ENCODE results near the gene RIMBP3C.

RIMBP3C gene

DNA sequence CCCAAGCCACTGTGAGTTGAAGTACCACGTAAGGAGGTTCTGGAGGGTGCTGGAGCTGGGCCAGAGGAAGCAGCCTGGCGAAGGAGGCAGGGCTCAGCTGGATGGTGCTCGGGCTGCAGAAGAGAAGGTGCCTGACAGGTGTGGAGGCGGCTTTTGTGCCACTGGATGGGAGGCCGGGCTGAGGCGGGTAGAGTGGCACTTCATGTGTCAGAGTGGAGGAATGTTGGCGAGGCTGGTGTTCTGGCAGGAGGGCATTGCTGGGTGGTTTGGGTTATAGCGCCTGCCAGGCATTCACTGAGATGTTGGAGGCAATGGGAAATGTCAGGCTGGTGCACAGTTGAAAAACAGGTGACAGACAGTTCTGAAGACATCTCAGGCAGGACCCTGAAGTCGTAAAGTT is 40.4 kb upstream of the RIMBP3C start:
- Histone ChIP-seq H4K12ac (ENCODE audit: low read depth, low read length) (no peak overlapping the region), H4K8ac (ENCODE audit: low read depth, low read length) (no peak overlapping the region), H2BK12ac (ENCODE audit: low read length) (no peak overlapping the region), H3K4ac (ENCODE audit: low read depth, low read length) (peak overlapping the region; percentile 66), H3K36me3 (ENCODE audit: control insufficient read depth in 1 of 2, insufficient read depth in 2 of 2, low read length in 2 of 2) (peaks cover 34 to 43% of the 10 kb centered on the region in 2 experiments), H3K79me1 (ENCODE audit: low read length) (no peaks in the 10 kb centered on the region), H3K4me2 (ENCODE audit: low read length) (no peak overlapping the region), H3K9me3 (ENCODE audit: insufficient read depth, low read depth, low read length) (peaks cover 1% of the 10 kb centered on the region), H3K4me1 (ENCODE audit: control insufficient read depth in 1 of 2, insufficient read depth in 2 of 2, low read length in 2 of 2) (peaks cover 4 to 5% of the 10 kb centered on the region in 2 experiments), H3K4me3 (ENCODE audit: low read depth, low read length) (no peak overlapping the region), H3K23ac (ENCODE audit: low read length) (no peak overlapping the region), H3K27ac (ENCODE audit: low read depth, low read length) (no peak overlapping the region), H2AK5ac (ENCODE audit: low read length) (no peak overlapping the region), H4K91ac (ENCODE audit: low read depth, low read length) (no peak overlapping the region), H2BK5ac (ENCODE audit: low read depth, low read length, poor library complexity) (no peak overlapping the region), H2BK120ac (ENCODE audit: insufficient read depth, low read length, poor library complexity) (no peak overlapping the region), H3K18ac (ENCODE audit: low read length) (no peak overlapping the region), H2AFZ (ENCODE audit: insufficient read depth, low read length, poor library complexity) (no peak overlapping the region), H3K79me2 (ENCODE audit: control insufficient read depth, insufficient read depth, low read length, poor library complexity) (peaks cover 21% of the 10 kb centered on the region), H3K27me3 (ENCODE audit: insufficient read depth, low read length) (no peaks in the 10 kb centered on the region), H3K14ac (ENCODE audit: low read length) (no peak overlapping the region), H3K9ac (ENCODE audit: low read length) (no peak overlapping the region)
- DNase-seq = no peak
- WGBS (ENCODE audit: extremely low coverage, insufficient coverage, insufficient read length) = no CpG with 5 or more reads among the region's 9 CpGs

DNA sequence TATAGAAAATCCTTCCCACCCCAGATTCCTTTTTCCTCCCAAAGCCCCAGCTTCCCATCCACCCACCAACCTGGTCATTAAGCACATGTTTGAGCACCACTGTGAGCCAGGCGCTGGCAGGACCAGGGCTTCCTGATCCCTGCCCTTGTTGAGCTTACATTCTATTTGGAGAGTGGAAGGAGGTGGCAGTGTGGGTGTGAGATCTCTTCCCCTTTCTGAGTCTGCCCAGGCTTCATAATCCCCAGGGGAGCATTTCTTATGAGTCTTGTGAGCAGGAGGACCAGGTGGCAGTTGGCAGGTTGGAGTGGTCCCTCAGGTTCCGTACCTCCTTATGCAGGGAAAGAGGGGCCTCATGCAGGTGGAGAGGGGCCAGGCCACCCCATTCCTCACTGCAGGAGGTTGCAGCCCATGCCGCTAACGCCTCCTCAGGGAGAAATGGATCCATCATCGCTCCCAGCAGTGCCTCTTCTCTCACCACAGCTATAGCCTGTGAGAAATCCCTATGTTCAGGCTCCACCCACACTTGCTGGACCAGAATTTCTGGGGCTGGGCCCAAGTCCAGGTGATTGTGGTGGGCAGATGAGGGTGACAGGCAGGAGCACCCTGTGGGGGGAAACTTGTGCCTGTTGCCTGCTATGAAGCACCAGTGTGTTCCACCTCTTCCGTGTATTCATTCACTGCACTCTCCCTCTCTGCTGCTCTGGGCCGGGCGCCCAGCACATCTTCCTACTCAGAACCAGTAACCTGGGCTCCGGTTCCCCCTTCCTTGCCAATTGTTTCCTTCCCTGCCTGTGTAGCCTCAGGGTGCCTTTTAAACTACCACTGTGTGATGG is 39.8 kb upstream of the RIMBP3C start:
- H3K9ac ChIP-seq (ENCODE audit: low read length) = no peak overlapping the region
- peaks cover 21% of the 10 kb centered on the region for H3K79me2 ChIP-seq (ENCODE audit: control insufficient read depth, insufficient read depth, low read length, poor library complexity)
- no peaks in the 10 kb centered on the region for H3K79me1 ChIP-seq (ENCODE audit: low read length)
- H2AK5ac ChIP-seq (ENCODE audit: low read length) = no peak overlapping the region
- H4K12ac ChIP-seq (ENCODE audit: low read depth, low read length) = no peak overlapping the region
- WGBS (ENCODE audit: extremely low coverage, insufficient coverage, insufficient read length) = no CpG with 5 or more reads among the region's 9 CpGs
- peaks cover 30 to 40% of the 10 kb centered on the region in 2 experiments for H3K36me3 ChIP-seq (ENCODE audit: control insufficient read depth in 1 of 2, insufficient read depth in 2 of 2, low read length in 2 of 2)
- no peak overlapping the region for H3K23ac ChIP-seq (ENCODE audit: low read length)
- H3K4ac ChIP-seq (ENCODE audit: low read depth, low read length) = peak overlapping the region; percentile 65
- no peak overlapping the region for H3K4me3 ChIP-seq (ENCODE audit: low read depth, low read length)
- no peak overlapping the region for H3K14ac ChIP-seq (ENCODE audit: low read length)
- H4K8ac ChIP-seq (ENCODE audit: low read depth, low read length) = no peak overlapping the region
- no peak overlapping the region for H3K27ac ChIP-seq (ENCODE audit: low read depth, low read length)
- H4K91ac ChIP-seq (ENCODE audit: low read depth, low read length) = no peak overlapping the region
- no peak overlapping the region for H2BK12ac ChIP-seq (ENCODE audit: low read length)
- peaks cover 4 to 5% of the 10 kb centered on the region in 2 experiments for H3K4me1 ChIP-seq (ENCODE audit: control insufficient read depth in 1 of 2, insufficient read depth in 2 of 2, low read length in 2 of 2)
- H3K9me3 ChIP-seq (ENCODE audit: insufficient read depth, low read depth, low read length) = peaks cover 1% of the 10 kb centered on the region
- no peak for DNase-seq
- H2BK5ac ChIP-seq (ENCODE audit: low read depth, low read length, poor library complexity) = no peak overlapping the region
- peak overlapping the region; percentile 9 for H2AFZ ChIP-seq (ENCODE audit: insufficient read depth, low read length, poor library complexity)
- no peaks in the 10 kb centered on the region for H3K27me3 ChIP-seq (ENCODE audit: insufficient read depth, low read length)
- H3K18ac ChIP-seq (ENCODE audit: low read length) = no peak overlapping the region
- H3K4me2 ChIP-seq (ENCODE audit: low read length) = no peak overlapping the region
- no peak overlapping the region for H2BK120ac ChIP-seq (ENCODE audit: insufficient read depth, low read length, poor library complexity)

- peak overlapping the region; percentile 50 for H3K9ac ChIP-seq (ENCODE audit: low read length)
- peaks cover 1% of the 10 kb centered on the region for H3K9me3 ChIP-seq (ENCODE audit: insufficient read depth, low read depth, low read length)
- no peak overlapping the region for H4K91ac ChIP-seq (ENCODE audit: low read depth, low read length)
- H3K36me3 ChIP-seq (ENCODE audit: control insufficient read depth in 1 of 2, insufficient read depth in 2 of 2, low read length in 2 of 2) = peaks cover 16 to 30% of the 10 kb centered on the region in 2 experiments
- peak overlapping the region; percentile 18 for H3K4ac ChIP-seq (ENCODE audit: low read depth, low read length)
- H3K18ac ChIP-seq (ENCODE audit: low read length) = no peak overlapping the region
- peaks cover 27% of the 10 kb centered on the region for H3K79me2 ChIP-seq (ENCODE audit: control insufficient read depth, insufficient read depth, low read length, poor library complexity)
- no peaks in the 10 kb centered on the region for H3K79me1 ChIP-seq (ENCODE audit: low read length)
- H3K4me3 ChIP-seq (ENCODE audit: low read depth, low read length) = no peak overlapping the region
- no peak overlapping the region for H3K4me2 ChIP-seq (ENCODE audit: low read length)
- no peak overlapping the region for H4K12ac ChIP-seq (ENCODE audit: low read depth, low read length)
- H3K23ac ChIP-seq (ENCODE audit: low read length) = no peak overlapping the region
- WGBS (ENCODE audit: extremely low coverage, insufficient coverage, insufficient read length) = no CpG with 5 or more reads among the region's 8 CpGs
- no peak overlapping the region for H2AFZ ChIP-seq (ENCODE audit: insufficient read depth, low read length, poor library complexity)
- H3K14ac ChIP-seq (ENCODE audit: low read length) = no peak overlapping the region
- no peak overlapping the region for H2BK120ac ChIP-seq (ENCODE audit: insufficient read depth, low read length, poor library complexity)
- no peak overlapping the region for H3K27ac ChIP-seq (ENCODE audit: low read depth, low read length)
- no peaks in the 10 kb centered on the region for H3K27me3 ChIP-seq (ENCODE audit: insufficient read depth, low read length)
- H3K4me1 ChIP-seq (ENCODE audit: control insufficient read depth in 1 of 2, insufficient read depth in 2 of 2, low read length in 2 of 2) = peaks cover 4 to 5% of the 10 kb centered on the region in 2 experiments
- no peak overlapping the region for H2AK5ac ChIP-seq (ENCODE audit: low read length)
- no peak overlapping the region for H2BK12ac ChIP-seq (ENCODE audit: low read length)
- H2BK5ac ChIP-seq (ENCODE audit: low read depth, low read length, poor library complexity) = no peak overlapping the region
- DNase-seq = peak; percentile 32 to 64
- no peak overlapping the region for H4K8ac ChIP-seq (ENCODE audit: low read depth, low read length)
Observed at GRCh38 chr22:21589396-21589795, 38.1 kb upstream of the RIMBP3C start.

DNA sequence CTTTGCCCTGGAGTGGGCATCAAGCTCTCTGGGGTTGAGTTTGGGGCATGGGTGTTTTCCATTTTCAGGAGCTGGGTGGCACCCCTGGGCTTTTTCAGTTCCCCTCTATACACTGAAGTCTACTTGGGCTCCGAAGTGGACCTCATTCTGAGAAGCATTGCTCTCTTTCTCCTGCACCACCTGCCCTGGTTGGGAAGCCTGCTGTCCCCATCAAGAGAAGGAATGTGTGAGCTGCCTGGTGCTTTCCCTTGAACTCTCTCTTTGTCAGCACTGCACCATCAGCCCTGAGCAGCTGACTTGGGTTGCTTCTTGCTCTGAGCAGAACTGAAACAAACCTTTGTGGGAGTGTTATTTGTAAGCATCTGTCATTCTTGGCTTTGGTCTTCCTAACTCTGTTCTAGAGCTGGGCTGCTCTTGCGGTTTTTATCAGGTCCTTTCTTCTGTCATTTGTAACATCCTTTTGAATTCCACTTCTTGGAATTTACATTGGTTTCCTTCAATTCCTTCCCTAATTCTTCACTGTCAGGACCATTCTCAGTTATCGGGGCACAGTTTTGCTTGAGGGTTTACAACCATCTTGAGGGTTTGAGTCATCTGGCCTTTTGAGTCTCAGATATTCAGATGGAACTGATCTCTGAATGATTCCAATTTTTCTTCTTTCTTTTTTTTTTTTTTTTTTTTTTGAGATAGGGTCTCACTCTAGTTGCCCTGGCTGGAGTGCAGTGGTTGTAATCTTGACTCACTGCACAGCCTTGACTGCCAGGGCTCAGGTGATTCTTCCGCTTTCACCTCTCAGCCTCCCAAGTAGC is 36.7 kb upstream of the RIMBP3C start:
- H3K14ac ChIP-seq (ENCODE audit: low read length) = no peak overlapping the region
- no peak overlapping the region for H2BK12ac ChIP-seq (ENCODE audit: low read length)
- no peak overlapping the region for H3K23ac ChIP-seq (ENCODE audit: low read length)
- no peak overlapping the region for H3K4me3 ChIP-seq (ENCODE audit: low read depth, low read length)
- H2AFZ ChIP-seq (ENCODE audit: insufficient read depth, low read length, poor library complexity) = no peak overlapping the region
- H4K8ac ChIP-seq (ENCODE audit: low read depth, low read length) = no peak overlapping the region
- peaks cover 4 to 5% of the 10 kb centered on the region in 2 experiments for H3K4me1 ChIP-seq (ENCODE audit: control insufficient read depth in 1 of 2, insufficient read depth in 2 of 2, low read length in 2 of 2)
- H3K36me3 ChIP-seq (ENCODE audit: control insufficient read depth in 1 of 2, insufficient read depth in 2 of 2, low read length in 2 of 2) = peaks cover 5 to 20% of the 10 kb centered on the region in 2 experiments
- H3K27ac ChIP-seq (ENCODE audit: low read depth, low read length) = no peak overlapping the region
- H2AK5ac ChIP-seq (ENCODE audit: low read length) = no peak overlapping the region
- no peak overlapping the region for H4K12ac ChIP-seq (ENCODE audit: low read depth, low read length)
- H3K9ac ChIP-seq (ENCODE audit: low read length) = peak overlapping the region; percentile 43
- DNase-seq = peak in 1 of 2 donors; percentile 32
- H3K27me3 ChIP-seq (ENCODE audit: insufficient read depth, low read length) = no peaks in the 10 kb centered on the region
- peaks cover 31% of the 10 kb centered on the region for H3K79me2 ChIP-seq (ENCODE audit: control insufficient read depth, insufficient read depth, low read length, poor library complexity)
- peak overlapping the region; percentile 42 for H3K4ac ChIP-seq (ENCODE audit: low read depth, low read length)
- no peaks in the 10 kb centered on the region for H3K9me3 ChIP-seq (ENCODE audit: insufficient read depth, low read depth, low read length)
- H3K79me1 ChIP-seq (ENCODE audit: low read length) = no peaks in the 10 kb centered on the region
- WGBS (ENCODE audit: extremely low coverage, insufficient coverage, insufficient read length) = no CpG with 5 or more reads among the region's 4 CpGs
- H3K18ac ChIP-seq (ENCODE audit: low read length) = no peak overlapping the region
- H4K91ac ChIP-seq (ENCODE audit: low read depth, low read length) = no peak overlapping the region
- no peak overlapping the region for H2BK5ac ChIP-seq (ENCODE audit: low read depth, low read length, poor library complexity)
- H2BK120ac ChIP-seq (ENCODE audit: insufficient read depth, low read length, poor library complexity) = no peak overlapping the region
- no peak overlapping the region for H3K4me2 ChIP-seq (ENCODE audit: low read length)

Data from trophoblast cell (in vitro differentiated cells and primary cell).